Activated CD8-positive, alpha-beta T cell treated with anti-CD3 and anti-CD28 coated beads for 36 hours (primary cell): ENCODE measurements around the gene SUPT7L. TPM values are rescaled to one million over a fixed set of nuclear protein-coding genes. Genes with fewer than 3 reads are reported as not detected.
A peak's percentile ranks its signal among the peaks of the same experiment; 100 is the strongest.
"Not testable (repeated sequence)": the region's sequence is repeated elsewhere in the genome, so short reads cannot be mapped to it uniquely, and the experiment has no call there.

Experiments used
- ATAC-seq: fragments of 200-7000 bp; cut with Tn5 transposase; one replicate; pipeline ENCODE4 v1.10.0; 2021; ENCODE audit warnings: mild to moderate bottlenecking, moderate library complexity
- CTCF ChIA-PET: fragments of 350-600 bp; sonication (Branson Sonifier 250); formaldehyde crosslinking; loops from one replicate; lab custom pipeline; 2021; ENCODE audit warnings: antibody characterized with exemption; lab: Charles Lee
- POLR2A ChIA-PET: fragments of 350-600 bp; sonication (Branson Sonifier 250); formaldehyde crosslinking; loops from one replicate; lab custom pipeline; 2021; ENCODE audit warnings: antibody characterized with exemption; lab: Charles Lee
- DNase-seq: peaks from one replicate; pipeline ENCODE4 v3.0.0-alpha.2; 2020
- H3K27ac Mint-ChIP-seq: one replicate; pipeline ENCODE4 v1.8.0; 2021; ENCODE audit warnings: mild to moderate bottlenecking, mixed read lengths
- H3K27me3 Mint-ChIP-seq: one replicate; pipeline ENCODE4 v1.8.0; 2021; ENCODE audit warnings: mixed read lengths
- H3K36me3 Mint-ChIP-seq: one replicate; pipeline ENCODE4 v1.8.0; 2021; ENCODE audit warnings: low read depth, mixed read lengths
- H3K4me1 Mint-ChIP-seq: one replicate; pipeline ENCODE4 v1.8.0; 2021; ENCODE audit warnings: low read depth, mixed read lengths
- H3K4me3 Mint-ChIP-seq: one replicate; pipeline ENCODE4 v1.8.0; 2021; ENCODE audit warnings: mild to moderate bottlenecking, moderate library complexity, mixed read lengths
- H3K9me3 Mint-ChIP-seq: one replicate; pipeline ENCODE4 v1.8.0; 2021; ENCODE audit warnings: mixed read lengths
- CTCF ChIP-seq: fragments of 200-600 bp; IDR thresholded peaks from one replicate; pipeline ENCODE4 v1.8.0; 2022; ENCODE audit warnings: antibody characterized with exemption, mild to moderate bottlenecking
- intact Hi-C: fragments of 100-400 bp; cut with micrococcal nuclease; formaldehyde crosslinking; loops from one replicate; pipeline ENCODE4 v1.10.0; 2022
- total RNA-seq, 2 experiments: library from RNA; stranded (reverse); gene quantifications; one replicate each; pipeline ENCODE4 v1.2.3, GENCODE V29; 2021

The SUPT7L gene
- total RNA-seq, 2 experiments from 2014 or later, result 21.8 to 22.6 TPM

GRCh38 chr2:27689424-27689823 lies 26.0 kb upstream of the SUPT7L start:
- TF ChIP-seq CTCF, result no peak
- Mint-ChIP-seq H3K36me3 (peaks cover 25% of the 10 kb centered on the region), H3K4me1 (peaks cover 11% of the 10 kb centered on the region), H3K4me3 (no peak overlapping the region), H3K27ac (no peak overlapping the region), H3K27me3 (no peaks in the 10 kb centered on the region), H3K9me3 (no peaks in the 10 kb centered on the region)
- ATAC-seq, result no peak
- intact Hi-C loops, result no loop called here
- POLR2A ChIA-PET, result interaction anchor here (1.1 kb wide), 1 partner anchor 26 kb away, joined by 4 read pairs; the partner anchor contains the start of genes SLC4A1AP and SUPT7L
- CTCF ChIA-PET, result interaction anchor here (1.0 to 3.8 kb wide), 3 partner anchors 15 to 763 kb away, joined by 3 to 17 read pairs (median 4); no protein-coding TSS in a partner anchor
- DNase-seq, result no peak

DNA sequence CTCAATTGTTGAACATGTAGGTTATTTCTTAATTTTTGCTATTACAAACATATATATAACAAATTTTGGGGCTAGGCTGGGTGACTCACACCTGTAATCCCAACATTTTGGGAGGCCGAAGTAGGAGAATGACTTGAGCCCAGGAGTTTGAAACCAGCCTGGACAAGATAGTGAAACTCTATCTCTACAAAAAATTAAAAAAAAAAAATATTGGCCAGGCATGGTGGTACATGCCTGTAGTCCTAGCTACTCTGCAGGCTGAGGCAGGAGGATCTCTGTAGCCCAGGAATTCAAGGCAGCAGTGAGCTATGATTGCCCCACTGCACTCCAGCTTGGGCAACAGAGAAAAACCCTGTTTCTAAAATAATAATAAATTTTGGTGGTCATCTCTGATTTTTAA lies 23.8 kb upstream of the SUPT7L start:
- DNase-seq (no peak), ATAC-seq (no peak)
- intact Hi-C loops, result no loop called here
- H3K27ac Mint-ChIP-seq, result no peak overlapping the region
- CTCF ChIA-PET, result interaction anchor here (0.9 kb wide), 1 partner anchor 17 kb away, joined by 3 read pairs; no protein-coding TSS in a partner anchor
- POLR2A ChIA-PET, result no interaction called here
- H3K4me1 Mint-ChIP-seq, result peaks cover 26% of the 10 kb centered on the region
- H3K9me3 Mint-ChIP-seq, result no peaks in the 10 kb centered on the region
- no peak for TF ChIP-seq CTCF
- no peak overlapping the region for H3K4me3 Mint-ChIP-seq
- peaks cover 30% of the 10 kb centered on the region for H3K36me3 Mint-ChIP-seq
- H3K27me3 Mint-ChIP-seq, result no peaks in the 10 kb centered on the region

GRCh38 chr2:27685577-27685976 lies 22.2 kb upstream of the SUPT7L start:
- Mint-ChIP-seq H3K36me3 (peaks cover 30% of the 10 kb centered on the region), H3K27me3 (no peaks in the 10 kb centered on the region), H3K9me3 (no peaks in the 10 kb centered on the region), H3K4me3 (no peak overlapping the region), H3K4me1 (peaks cover 34% of the 10 kb centered on the region), H3K27ac (peak overlapping the region; percentile 75)
- no peak for DNase-seq
- TF ChIP-seq CTCF, result no peak
- intact Hi-C loops, result no loop called here
- ChIA-PET CTCF (interaction anchor here (6.0 kb wide), 1 partner anchor 20 kb away, joined by 64 read pairs; no protein-coding TSS in a partner anchor), POLR2A (interaction anchor here (0.7 kb wide), 1 partner anchor 22 kb away, joined by 3 read pairs; the partner anchor contains the start of genes SLC4A1AP and SUPT7L)
- no peak for ATAC-seq

DNA sequence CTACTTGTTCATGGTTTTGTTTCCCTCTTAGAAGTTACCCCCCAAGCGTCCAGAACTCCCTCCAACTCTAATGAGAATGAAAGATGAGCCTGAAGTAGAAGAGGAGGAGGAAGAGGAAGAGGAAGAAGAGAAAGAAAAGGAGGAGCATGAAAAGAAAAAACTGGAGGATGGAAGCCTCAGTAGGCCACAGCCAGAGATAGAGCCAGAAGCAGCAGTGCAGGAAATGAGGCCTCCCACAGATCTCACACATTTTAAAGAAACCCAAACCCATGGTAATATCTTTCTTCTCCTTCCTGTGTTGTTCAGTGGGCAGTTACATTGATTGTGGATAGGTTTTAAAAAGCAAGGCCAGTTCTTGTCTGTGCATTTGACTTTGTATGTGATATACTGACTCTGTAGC lies 21.6 kb upstream of the SUPT7L start:
- Mint-ChIP-seq H3K27ac (peak overlapping the region; percentile 75), H3K4me1 (peaks cover 34% of the 10 kb centered on the region), H3K36me3 (peaks cover 30% of the 10 kb centered on the region)
- ATAC-seq, H3K9me3 Mint-ChIP-seq, DNase-seq, H3K4me3 Mint-ChIP-seq, H3K27me3 Mint-ChIP-seq, intact Hi-C loops: not testable (repeated sequence)
- POLR2A ChIA-PET, result interaction anchor here (3.3 kb wide), 1 partner anchor 21 kb away, joined by 11 read pairs; the partner anchor contains the start of genes SLC4A1AP and SUPT7L
- CTCF ChIA-PET, result interaction anchor here (3.9 to 6.0 kb wide), 2 partner anchors 19 to 21 kb away, joined by 58 to 64 read pairs; partner anchors contain the start of genes SLC4A1AP and SUPT7L

DNA sequence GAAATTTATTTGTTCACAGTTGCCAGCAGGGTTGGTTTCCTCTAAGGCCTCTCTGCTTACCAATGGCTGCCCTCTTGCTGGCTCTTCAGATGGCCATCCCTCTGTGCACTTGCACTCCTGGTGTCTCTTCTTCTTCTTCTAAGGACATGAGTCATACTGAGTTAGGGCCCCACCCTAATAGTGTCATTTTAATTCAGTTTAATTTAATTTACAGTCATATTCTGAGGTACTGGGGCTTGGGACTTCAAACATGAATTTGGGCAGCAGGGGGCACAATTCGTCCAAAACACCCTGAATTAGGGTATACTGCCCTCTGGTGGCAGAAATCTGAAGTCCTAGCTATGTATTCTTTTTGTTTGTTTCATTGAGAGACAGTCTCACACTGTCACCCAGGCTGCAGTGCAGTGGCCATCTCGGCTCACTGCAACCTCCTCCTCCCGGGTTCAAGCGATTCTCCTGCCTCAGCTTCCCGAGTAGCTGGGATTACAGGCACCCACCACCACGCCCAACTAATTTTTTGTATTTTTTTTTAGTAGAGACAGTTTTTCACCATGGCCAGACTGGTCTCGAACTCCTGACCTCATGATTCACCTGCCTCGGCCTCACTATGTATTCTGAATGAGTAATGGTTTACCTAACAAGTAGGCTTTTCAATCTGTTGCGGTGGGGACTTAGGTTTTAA lies 20.1 kb upstream of the SUPT7L start:
- Mint-ChIP-seq H3K36me3 (peaks cover 30% of the 10 kb centered on the region), H3K4me1 (peaks cover 34% of the 10 kb centered on the region), H3K27me3 (no peaks in the 10 kb centered on the region), H3K4me3 (no peak overlapping the region), H3K9me3 (no peaks in the 10 kb centered on the region), H3K27ac (peak overlapping the region; percentile 79)
- ChIA-PET CTCF (interaction anchor here (0.6 to 6.0 kb wide), 64 partner anchors 8 to 772 kb away, joined by 3 to 64 read pairs (median 4); partner anchors contain the start of genes CCDC121, EIF2B4, GPN1 and GTF3C2), POLR2A (interaction anchor here (1.0 to 3.3 kb wide), 6 partner anchors 19 to 734 kb away, joined by 3 to 11 read pairs (median 4); partner anchors contain the start of genes CCDC121, GPN1, SLC4A1AP and SUPT7L)
- peak; percentile 100 for TF ChIP-seq CTCF
- intact Hi-C loops, result no loop called here
- DNase-seq (peak; percentile 98), ATAC-seq (peak; percentile 84)

DNA sequence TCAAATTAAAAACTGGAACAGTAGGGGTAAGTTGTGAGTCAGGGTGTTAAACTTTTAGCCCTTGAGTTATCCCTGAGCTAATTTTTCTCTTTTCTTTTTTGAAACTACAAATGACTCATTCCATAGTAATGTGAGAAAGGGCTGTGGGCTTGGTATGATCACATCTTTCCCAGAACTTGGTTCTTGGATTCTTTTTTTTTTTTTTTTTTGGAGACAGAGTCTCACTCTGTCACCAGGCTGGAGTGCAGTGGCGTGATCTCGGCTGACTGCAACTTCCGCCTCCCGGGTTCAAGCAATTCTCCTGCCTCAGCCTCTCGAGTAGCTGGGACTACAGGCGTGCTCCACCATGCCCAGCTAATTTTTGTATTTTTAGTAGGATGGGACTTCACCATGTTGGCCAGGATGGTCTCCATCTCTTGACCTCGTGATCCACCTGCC lies 18.9 kb upstream of the SUPT7L start:
- H3K36me3 Mint-ChIP-seq, result peaks cover 33% of the 10 kb centered on the region
- intact Hi-C loops, H3K9me3 Mint-ChIP-seq, H3K27me3 Mint-ChIP-seq, H3K4me3 Mint-ChIP-seq: not testable (repeated sequence)
- DNase-seq (peak; percentile 20), ATAC-seq (peak; percentile 61)
- ChIA-PET POLR2A (interaction anchor here (0.8 to 3.3 kb wide), 7 partner anchors 16 to 302 kb away, joined by 3 to 11 read pairs (median 3); partner anchors contain the start of genes PPM1G, SLC4A1AP, SUPT7L and ZNF513), CTCF (interaction anchor here (0.7 to 6.0 kb wide), 31 partner anchors 10 to 942 kb away, joined by 3 to 64 read pairs (median 8); partner anchors contain the start of genes CCDC121, EIF2B4, GPN1 and GTF3C2)
- peaks cover 34% of the 10 kb centered on the region for H3K4me1 Mint-ChIP-seq
- peak overlapping the region; percentile 86 for H3K27ac Mint-ChIP-seq
